Fibroblast of skin of scalp (primary cell): Measurements from ENCODE around the gene DHRS1.

Experiments
- DNase-seq: peaks from one replicate; pipeline ENCODE4 v3.0.0-alpha.2; 2013

DHRS1 gene

DNA sequence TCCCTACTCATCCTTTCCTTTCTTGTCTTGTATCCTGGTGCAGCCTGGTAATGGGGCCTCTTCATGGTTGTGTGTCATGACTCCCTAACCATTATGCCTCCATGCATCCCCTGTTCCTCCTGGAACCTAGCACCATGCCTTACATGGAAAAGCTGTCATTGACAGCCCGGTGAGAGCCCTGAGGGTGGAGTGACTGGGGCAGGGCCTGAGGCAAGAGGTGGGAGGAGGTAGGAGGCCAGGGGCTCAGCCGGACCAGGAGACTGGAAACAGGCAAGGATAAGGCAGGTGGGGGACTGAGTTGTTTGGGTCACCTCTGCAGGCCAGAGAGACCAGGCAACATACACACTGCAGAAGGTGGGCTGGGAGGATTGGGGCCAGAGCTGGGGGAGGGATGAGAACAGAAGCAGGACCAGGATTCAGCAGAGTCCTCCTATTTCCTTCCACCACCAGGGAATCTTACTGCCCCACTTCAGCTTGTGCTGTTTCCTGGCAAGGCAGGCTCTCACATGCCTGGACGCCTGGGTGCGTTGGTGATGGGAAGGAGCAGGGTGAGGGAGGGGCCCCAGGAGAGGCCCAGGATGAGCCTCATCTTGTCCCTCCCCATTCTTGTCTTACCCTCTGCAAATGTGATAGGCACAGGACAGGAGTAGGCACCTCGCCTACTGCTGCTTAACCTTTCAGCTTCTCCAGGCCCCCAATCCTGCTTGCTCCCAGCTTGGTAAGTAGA, 10.1 kb upstream of the DHRS1 start, which contains the start of gene LTB4R2:
TSS of gene LTB4R2 (plus strand) at position 603 of the 727 bp plus-strand sequence. CDS start 525 bp downstream, outside the sequence.
- DNase-seq = no peak

GRCh38 chr14:24308342-24309124, 9.0 kb upstream of the DHRS1 start:
- DNase-seq = no peak

GRCh38 chr14:24307575-24308341, 8.2 kb upstream of the DHRS1 start, which contains the start of gene CIDEB:
Gene CIDEB, minus strand, starts transcription at chr14:24307977. Its CDS starts 119 bp downstream, at chr14:24307858.
- peak; percentile 63 for DNase-seq

- DNase-seq = no peak
Measured at GRCh38 chr14:24307156-24307574, 7.6 kb upstream of the DHRS1 start.

DNA sequence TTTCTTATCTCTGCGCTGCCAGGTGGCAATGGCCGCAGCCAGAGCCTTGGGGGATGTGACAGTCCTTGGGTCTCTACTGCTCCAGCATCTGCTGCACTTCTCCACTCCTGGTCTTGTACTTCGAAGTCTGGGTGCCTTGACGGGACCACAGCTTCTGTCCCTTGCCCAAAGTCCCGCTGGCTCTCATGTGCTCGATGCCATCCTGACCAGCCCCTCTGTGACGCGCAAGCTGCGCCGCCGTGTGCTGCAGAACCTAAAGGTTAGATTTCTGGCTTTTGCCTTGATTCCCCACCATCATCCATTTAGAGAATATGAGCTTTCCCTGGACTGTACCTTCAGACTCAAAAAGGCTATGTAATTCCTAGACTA, 4.4 kb upstream of the DHRS1 start:
- no peak for DNase-seq

- DNase-seq = no peak
Measured at GRCh38 chr14:24300326-24300980, 873 bp upstream of the DHRS1 start.

DNA sequence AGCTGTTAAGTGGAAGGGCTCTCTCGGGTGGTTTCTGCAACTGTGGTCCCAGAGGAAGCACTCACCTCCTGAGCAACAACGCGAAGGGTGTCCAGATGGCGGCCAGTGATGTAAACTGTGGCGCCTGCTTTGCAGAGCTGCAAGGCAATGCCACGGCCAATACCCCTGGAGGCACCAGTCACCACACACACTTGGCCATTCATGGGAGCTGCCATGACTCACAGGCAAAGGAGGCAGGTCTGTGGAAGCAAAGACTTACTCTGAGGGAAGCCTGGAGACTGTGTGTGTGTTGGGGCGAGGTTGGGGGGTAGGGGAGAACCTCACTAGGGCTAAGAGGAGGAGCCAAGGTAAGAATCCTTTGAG, 707 bp downstream of the DHRS1 start:
- peak; percentile 45 for DNase-seq

DNA sequence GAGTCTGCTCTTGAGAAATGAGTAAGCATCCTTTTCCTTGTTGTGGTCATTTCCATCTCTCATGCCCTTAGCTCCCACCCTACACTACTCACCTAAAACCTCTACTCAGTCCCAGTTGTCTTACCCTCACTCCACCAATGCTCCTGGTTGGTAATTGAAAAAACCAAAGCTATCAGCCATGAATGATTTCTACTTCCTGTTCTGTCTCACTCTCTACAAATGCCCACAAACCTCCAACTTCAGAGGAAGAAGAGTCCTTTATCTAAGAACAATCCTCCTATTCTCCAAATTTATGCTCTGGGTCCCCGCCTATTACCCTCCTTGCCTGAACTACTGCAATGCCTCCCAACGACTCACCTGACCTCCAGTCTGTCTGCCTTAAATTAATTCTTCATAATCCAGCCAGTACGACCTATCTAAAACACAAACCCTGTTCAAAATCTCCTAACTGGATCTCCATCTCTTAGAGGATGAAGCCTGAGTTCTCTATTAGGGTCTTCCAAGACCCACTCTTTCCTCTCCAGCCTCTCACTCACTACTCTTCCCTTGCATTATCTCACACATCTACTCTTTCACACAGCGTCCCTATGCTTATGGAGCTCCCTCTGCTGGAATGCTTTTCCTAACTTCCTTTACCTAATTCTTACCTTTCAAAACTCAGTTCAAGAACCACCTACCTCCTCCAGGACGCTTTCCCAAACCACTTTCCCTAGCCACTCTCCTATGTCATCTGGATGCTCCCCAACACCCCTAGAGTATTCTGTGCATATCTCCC, 2.2 kb downstream of the DHRS1 start:
- peak; percentile 23 for DNase-seq

DNA sequence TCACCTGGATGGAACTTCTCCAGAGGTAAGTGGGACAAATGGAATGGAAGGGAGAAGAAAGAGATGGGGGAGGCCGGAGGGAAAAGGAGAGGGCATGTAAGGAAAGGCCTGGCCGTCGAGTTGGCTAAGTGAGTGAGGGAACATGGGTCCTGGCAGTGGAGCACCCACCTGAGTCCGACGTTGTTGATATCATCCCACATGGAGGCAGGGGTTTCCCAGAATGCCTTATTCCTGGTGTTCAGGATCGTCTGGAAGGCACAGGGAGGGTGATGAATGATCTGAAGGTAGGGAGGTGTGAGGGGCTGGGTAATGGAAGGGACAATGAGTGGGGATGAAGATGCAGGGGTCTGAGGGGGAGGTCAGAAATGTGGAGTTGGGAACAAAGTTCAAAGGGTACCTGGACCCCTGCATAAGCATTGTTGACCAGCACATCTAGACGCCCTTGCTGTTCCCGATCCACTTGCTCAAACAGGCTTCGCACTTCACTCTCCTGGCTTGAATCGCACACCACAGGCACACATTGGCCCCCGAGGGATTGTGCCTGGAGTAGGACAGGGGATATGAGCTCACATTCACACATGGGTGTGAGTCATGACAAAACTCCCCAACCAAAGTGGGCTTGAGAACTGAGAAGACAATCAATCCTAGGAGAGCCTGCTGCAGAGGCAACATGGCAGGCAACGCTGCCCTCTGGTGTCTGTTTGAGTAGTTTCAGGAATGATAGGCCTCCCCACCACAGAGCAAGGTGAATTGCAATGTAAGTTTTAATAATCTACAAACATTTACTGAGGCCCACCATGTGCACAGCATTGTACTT, 3.0 kb downstream of the DHRS1 start:
- peak; percentile 93 for DNase-seq

DNA sequence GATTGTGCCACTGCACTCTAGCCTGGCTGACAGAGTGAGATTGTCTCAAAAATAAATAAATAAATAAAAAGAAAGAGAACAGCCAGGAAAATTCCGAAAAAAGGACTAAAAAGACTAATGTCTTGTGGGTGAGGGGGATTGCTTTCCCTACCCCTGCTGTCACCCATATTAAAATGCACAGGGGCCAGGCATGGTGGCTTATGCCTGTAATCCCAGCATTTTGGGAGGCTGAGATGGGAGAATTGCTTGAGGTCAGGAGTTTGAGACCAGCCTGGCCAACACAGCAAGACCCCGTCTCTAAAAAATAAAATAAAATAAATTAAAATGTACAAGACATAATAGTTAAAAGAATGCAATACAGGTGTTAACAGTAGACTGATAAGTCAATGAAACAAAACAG, 6.1 kb downstream of the DHRS1 start:
- no peak for DNase-seq

GRCh38 chr14:24292118-24292807, 7.3 kb downstream of the DHRS1 start:
- no peak for DNase-seq

- DNase-seq = no peak
Measured at GRCh38 chr14:24291446-24292117, 8.0 kb downstream of the DHRS1 start.

DNA sequence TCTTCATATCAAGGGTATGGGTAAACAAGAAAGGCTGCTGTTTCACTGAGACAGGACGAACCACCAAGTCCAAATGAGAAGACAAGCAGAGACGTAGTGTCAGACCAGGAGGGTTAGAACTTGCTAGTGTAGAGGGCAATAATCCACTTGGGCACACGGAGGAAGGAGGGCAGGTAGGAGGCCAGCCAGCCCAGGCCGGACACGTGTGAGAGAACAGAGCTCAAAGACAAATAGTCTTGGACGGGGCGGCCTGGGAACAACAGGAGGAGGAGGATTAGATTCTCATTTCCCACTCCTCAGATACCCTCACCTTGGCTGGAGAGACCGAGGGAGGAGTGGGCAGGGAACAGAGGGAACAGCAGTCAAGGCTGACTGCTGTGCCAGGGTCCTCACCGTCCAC, 8.8 kb downstream of the DHRS1 start:
- no peak for DNase-seq

DNA sequence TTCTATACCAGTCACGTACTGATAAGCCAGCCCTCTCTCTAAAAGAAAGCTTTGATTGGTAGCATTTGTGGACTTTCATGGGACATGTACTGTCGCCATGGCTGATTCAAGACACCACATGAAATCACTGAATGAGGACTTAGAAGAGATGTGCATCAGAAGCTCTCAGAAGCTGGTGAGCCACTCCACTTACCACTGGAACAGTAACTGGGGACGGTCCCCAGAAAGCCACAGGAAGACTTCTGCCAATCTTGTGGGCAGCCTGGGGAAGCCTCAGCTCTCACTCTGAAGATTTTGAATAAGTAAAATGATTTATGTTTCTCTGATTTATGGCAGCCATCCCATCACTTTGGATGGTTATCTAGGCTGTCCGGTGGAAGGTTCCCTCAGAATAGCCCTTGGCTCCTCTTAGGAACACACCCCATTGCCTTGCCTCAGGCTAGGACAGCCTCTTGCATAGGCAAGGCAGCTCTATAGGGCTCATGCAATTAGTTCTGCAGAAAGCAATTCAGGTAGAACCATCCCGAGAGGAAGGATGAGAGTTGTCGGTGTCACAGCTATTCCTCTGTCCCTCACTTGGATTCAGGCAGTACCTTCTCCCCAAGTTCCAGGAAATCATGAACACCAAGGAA, 9.8 kb downstream of the DHRS1 start:
- no peak for DNase-seq

DNA sequence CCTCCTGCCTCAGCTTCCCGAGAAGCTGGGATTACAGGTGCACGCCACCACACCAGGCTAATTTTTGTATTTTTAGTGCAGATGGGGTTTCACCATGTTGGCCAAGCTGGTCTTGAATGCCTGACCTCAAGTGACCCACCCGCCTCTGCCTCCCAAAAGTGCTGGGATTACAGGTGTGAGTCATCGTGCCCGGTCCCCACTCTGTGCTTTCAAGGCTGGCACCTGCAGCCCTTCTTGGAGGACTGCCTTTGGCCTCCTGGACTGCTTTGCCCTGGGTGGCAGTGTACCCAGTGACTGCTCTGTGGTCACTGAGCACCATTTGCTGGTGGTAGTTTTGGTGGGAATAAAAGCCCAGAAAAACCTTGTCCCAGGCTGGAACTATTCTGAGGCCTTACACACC, 12.6 kb downstream of the DHRS1 start:
- DNase-seq = no peak

DNA sequence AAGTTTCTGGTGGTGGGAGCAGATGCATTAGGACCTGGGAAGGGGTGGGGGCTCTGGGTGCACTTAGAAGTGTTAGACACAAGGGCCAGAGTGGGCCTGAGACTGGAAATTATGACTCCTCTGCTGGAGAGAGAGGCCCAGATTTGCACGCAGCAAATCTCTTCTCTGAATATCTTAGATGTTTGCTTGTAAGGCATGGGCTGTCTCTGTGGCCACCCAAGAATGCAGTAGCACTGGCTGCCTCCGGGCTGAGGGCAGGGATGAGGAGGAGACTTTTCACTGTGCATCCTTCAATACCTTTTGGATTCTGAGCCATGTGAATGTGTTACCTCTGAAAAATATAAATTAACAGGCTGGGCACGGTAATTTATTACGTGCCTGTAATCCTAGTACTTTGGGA, 14.2 kb downstream of the DHRS1 start:
- peak; percentile 9 for DNase-seq

- DNase-seq = no peak
Measured at GRCh38 chr14:24284501-24285035, 15.0 kb downstream of the DHRS1 start.

- no peak for DNase-seq
Measured at GRCh38 chr14:24283796-24284460, 15.7 kb downstream of the DHRS1 start.
